T-helper 2 cell (primary cell): ENCODE measurements around the gene EGR4.
A peak's percentile ranks its signal among the peaks of the same experiment; 100 is the strongest.

Experiments used
- DNase-seq, 5 experiments: peaks; one replicate each; pipeline versions ENCODE4 v3.0.0 to v3.0.0-alpha.2; 2012 to 2022

EGR4 gene

DNA sequence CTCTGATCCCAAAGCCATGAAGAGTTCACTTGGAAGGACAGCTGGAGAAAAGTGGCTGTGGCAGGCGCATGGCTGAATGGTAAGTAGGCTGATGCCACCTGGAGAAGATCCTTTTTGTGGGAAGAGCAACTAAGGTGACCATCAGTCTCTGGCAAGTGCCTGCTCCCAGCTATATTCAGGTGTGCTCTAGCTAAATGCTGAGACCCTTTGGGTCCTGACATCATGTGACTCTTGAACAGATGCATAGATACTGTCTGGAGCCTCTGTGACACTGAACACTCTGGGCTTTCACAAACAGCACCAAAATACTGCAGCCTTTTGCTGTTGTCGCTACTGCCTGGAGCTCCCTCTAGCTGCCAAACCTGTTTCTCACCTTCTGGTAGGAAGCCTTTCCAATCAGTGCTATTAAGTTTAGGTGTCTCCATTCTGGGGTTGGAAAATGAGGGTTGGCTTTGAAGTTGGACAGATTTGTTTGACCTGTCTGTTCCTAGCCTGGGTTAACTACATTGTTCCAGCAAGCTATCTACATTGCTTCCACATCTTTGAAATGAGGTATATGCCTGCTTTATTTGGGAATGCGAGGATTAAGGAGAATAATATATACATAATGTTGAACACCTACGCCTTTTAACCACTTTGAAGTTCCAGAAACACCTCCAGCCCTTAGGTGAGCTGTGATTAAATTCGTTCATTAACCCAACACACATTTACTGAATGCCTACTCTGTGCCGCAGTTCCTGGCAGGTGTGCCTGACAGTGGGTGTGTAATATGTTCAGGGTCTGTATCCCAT is 3.1 kb downstream of the EGR4 start:
- DNase-seq: peak in 1 of 5 experiments; percentile 68

DNA sequence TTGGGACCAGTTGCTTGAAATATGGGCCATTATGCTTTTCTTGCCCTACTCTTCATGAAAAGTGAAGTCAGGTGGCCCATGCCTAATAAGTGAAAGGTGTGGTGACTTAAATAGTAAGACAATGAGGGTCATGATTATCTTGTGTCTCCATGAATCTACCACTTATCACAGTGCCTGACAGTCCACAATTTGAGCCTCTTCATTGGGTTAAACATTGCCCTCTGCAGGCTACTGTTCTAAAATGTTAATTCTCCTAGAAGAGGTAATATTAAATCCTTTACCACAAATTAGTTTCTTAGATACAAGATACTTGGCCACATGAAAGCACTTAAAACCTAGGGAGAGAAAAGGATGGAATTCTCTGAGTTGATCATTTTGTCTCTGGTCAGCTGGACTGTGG is 4.0 kb downstream of the EGR4 start:
- DNase-seq: no peak

DNA sequence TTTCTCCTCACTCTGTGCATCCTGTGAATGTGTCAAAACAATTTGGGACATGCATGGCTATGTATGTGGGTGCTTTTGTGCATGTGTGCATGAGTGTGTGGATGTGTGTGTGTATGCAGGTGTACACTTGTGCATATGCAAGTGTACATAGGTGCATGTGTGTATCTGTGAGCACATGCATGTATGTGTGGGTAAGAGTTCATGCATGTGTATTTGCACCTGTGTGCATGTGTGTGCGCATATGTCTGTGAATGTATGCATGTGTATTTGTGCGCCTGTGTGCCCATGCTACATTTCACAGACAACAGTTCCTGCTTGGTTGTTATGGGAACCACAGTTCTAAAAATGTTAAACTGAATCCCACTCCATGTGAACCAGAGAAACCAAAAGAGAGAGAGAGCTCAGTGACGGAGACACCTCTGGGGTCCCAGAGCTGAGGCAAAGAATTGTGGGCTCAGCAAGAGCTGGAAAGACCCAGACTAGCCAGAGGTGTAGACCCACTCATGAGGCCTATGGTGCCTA is 7.2 kb downstream of the EGR4 start:
- DNase-seq: no peak

DNA sequence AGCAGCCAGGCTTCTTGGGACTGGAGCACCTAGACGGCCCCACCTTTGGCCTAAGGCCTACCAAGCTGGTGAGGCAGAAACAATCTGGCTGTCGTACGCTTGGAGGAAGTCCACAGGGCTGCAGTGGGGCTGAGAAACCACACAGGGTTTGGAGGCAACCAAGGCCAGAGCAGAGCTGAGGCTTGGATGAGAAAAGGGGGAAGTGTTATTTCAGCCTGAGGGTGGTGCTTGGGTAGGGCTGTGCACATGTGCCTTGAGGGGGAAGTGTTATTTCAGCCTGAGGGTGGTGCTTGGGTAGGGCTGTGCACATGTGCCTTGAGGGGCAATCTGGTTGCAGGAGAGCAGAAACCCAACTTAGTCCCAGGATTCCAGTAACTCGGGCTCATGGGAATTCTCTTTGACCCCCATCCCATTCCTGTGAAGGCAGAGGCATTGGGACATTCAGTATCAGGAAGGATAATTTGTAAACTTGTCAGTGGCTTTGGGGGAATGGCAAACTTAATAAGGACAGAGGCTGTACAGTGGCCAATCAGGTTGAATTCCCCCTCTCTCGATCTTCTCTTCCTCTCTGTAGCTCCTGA is 8.1 kb downstream of the EGR4 start:
- DNase-seq: peak in 1 of 5 experiments; percentile 38

DNA sequence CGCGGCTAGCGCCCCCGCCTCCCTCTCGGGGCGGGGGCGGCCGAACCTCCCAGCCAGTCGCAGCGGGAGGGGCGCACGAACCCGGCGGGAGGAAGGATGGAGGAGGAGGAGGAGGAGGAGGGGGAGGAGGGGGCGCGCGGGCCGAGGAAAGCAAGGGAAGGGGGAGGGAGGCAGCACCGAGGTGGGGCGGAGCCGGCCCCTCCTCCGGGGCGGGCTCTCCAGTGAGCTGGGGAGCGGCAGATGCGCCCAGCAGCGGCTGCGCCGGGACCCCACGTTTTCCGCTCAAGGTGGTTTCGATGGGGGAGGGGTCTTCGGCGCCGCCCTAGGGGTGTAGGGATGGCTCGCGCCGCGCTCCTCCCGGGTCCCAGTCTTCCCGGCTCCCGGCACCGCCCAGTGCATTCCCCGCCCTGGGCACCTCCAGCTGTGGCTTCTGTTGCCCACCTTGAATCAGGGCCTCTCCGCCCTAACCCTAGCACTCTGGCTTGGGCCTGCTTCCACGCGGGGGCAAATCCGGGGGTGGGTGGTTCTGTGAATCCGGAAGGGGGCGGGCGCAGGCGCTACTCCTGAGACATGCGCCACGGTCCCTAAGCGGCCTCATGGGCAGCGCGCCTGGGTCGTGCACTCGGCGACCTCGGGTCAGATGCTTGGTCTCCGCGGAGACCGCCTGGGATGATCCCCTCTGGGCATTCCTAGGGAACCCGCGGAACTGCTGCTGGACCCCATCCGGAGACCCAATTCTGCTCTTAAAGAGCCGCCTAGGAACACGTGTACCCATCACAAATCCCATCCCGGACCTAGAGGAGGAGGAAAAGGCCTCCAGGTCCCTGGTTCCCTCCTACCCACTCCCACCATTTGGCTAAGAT is 8.8 kb downstream of the EGR4 start, which contains the start of gene FBXO41:
TSS of gene FBXO41 (minus strand) at position 183 of the 863 bp plus-strand sequence. CDS start 14,848 bp downstream, outside the sequence.
- peak; percentile 39 to 78 (median 53) for DNase-seq

DNA sequence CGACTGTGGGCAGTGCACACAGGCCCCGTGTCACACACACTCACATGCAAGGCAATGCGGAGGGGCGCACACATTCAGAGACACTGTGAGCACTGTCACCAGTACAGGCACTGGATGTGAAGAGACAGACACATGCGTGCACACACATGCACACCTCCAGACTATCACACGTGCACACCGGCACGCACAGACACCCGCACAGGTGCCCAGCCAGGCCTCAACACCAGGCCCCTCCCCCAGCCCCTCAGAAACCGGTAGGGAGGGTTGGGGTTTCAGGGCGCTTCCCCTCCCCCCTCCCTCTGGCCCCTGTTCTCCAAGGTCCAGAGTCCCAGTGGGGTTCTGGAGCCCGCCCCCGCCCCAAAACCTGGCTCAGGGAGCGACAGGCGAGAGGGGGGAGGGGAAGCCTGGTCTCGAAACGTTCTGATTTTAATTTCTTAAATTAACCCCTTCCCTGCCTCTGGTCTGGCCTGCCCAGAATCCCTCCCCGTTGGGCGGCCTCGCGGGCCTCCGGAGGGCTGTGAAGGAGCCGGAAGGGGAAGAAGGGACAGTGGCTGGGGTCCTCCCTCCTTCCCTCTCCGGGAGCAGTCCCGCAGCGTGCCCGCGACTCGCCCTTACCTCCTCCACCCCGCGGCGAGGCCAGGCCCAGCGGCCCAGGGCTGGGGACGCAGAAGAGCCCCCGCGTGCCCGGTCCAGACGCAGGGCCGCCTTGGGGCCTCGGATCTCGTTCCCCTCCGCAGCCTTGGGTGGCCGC is 9.6 kb downstream of the EGR4 start:
- peak in 1 of 5 experiments; percentile 44 for DNase-seq

DNA sequence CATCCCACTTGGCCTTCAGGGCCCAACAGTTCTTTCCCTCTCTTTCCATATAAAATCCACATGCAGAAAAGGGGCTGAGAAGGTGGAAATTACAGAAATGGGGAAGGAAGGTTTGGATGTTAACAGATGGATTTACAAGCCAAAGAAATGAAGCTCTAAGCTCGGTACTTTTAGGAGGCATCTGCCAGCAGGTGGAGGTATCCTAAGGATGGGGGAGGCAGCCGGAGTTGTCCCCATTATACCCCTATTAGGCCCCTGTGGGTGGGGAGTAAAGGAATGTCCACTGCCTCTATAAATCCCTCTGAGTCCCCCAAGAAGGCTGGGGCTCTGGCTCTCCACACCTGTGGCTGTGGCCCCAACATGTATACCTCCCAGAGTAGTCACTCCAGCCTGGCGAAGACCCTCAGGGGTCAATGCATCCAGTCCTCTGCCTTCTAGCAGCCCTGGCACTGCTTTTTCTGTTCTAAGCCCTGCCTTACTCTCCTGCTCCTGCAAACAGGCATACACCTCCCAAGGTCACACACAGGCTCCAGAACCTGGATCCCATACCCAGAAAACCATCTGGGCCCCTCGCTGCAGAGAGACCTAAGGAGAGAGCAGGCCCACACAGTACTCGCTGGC is 10.3 kb downstream of the EGR4 start:
- DNase-seq: no peak

DNA sequence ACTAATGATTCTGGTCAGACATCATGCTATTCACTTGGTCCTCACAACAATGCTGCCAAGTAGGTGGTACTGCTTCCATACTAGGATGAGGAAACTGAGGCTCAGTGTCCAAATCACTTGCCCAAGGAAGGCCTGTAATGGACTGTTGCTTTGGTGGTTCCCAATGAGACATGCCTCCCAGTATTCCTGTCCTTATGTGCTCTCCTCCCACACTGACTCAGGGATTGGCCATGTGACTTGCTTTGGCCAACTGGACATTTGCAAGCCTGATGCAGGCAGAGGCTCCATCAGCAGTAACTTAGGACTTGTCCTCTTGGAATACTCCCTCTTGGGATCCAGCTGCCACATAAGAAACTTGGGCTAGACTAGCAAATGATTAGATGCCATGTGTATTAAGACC is 12.1 kb downstream of the EGR4 start:
- no peak for DNase-seq

DNA sequence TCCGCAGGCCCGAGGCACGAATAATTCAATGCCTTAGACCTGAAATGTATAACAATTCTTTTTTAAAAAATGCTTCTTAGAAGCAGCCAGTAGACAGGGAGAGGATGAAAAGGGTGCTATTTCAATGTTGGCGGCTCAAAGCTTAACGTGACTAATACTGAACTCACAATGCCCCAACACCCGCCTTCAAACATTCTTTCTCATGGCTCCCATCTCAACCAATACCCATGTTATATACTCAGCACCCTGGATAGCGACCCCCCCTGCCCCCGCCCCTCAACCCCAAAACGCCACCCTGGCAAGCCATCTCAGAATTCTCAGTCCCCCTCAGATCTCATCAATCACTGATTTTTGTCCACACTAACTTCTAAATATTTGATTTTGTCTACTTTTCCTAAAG is 13.5 kb downstream of the EGR4 start:
- no peak for DNase-seq

DNA sequence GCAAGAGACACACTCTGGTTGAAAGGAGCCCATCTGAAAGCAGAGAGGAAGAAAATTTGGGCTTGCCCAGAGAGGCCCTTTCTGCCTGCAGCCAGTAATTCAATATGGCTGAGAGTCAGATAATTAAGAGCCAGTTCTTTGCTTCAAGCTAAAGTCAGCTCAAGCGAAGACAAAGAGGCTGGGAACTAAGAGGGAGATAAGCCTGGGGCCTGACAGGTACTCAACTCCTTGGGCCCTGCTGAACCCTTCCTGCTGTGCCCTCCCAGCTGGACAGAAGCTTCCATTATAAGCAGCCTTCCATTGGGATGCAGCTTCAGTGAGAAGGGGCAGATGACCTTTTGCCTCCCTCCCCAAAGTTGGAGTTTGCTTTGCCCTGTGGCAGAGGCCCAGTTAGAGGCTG is 21.1 kb downstream of the EGR4 start:
- DNase-seq: no peak

DNA sequence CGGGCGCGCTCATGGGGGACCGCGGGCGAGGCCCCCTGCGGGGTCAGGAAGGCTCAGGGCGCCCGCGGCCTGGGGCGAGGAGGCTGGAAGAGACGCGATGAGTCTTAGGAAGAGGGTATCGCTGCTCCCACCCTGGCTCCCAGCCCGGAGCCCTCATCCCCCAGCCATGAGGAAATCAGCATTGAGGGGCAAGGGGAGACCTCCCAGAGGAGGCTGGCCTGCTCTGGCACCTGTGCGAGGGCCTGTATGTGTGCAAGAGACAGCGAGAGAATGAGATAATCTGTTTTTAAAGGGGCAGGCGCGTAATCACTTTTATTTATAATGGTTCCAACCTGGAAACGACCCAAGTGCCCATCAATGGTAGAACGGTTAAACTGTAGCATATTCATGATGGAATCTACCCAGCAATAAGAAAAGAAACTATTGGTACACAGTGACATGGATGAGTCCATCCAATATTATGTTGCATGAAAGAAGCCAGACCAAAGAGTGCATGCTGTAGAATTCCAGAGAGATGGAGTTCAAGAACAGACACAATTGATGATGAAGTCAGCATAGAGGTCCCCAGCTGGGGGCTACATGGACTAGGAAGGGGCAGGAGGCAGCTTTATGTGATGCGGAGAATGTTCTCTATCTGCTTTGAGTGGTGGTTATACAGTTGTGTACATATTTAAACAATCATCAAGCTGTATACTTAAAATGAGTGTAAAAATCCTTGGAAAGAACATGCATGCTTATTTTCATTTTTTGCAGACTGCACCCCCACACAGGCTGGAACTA is 23.5 kb downstream of the EGR4 start:
- DNase-seq: peak in 1 of 5 experiments; percentile 15

DNA sequence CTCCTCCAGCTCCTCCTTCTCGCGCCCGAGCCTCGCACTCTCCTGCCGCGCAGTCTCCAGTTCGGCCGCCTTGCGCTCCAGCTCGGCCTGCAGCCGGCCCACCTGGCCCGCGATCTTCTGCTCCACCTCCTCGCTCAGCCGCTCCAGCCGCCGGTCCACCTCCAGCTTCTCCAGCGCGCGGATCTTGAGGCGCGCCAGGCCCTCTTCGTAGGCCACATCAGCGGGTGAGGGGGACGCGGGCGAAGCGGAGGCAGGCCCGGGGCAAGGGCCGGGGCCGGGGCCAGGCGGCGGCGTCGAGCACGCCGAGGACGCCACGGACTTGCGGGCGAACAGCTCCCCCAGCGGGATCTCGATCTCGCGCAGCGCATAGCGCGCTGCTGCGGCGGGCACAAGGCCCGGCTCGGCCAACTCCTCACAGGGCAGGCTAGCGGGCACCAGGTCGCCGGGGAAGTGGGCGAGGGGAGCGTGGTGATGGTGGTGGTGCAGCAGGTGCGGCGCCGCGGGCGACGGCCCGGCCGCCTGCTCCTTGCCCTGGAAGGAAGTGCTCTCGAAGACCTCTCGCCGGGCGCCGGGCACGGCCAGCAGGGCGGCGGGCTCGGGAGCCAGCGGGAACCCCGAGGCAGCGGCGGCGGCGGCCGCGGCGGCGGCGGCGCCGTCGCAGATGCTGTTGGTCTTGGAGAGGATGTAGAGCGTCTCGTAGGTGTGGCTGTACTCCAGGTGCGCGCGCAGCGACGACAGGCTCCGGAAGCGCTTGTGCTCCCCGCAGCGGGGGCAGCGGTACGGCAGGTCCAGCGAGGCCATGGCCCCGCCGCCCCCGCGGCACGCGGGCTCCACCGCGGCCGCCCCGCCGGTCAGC is 24.3 kb downstream of the EGR4 start:
- peak; percentile 59 to 91 (median 61) for DNase-seq

DNA sequence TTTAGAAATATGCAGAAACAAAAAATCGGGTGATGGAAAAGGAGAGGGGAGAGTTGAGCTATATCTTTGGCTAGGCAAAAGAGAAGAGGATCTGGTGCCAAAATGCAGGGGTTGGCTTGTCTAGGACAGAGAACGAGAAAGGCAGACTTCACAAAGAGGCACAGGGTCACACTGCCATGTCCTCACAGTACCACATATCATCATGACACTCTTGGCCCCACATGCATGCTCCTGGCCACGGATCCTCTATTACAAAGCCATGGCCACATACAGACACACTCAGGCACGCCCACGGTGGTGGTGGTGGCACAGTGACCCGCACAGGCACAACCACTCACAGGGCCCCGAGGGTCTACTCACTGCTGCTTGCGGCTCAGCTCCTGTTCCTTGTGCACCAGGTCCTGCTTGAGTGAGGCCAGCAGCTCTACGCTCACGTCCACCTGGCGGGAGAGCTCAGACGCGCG is 24.9 kb downstream of the EGR4 start:
- DNase-seq: no peak

DNA sequence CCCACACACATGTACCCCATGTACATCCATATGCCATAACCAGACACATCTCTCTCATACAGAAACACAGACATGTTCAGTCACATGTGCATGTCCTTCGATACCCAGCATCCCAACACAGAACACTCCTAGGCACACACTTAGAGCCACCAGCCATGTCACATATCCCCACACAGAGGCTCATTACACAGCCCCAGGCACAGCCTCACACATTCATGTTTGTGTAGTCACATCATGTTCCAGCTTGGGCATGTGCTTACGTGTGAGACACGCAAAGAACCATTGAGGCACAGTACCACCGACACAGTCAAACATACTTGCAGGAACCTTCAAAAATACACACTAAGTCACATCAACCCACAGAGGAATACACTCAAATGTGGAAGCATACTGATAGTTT is 26.3 kb downstream of the EGR4 start:
- DNase-seq: no peak

DNA sequence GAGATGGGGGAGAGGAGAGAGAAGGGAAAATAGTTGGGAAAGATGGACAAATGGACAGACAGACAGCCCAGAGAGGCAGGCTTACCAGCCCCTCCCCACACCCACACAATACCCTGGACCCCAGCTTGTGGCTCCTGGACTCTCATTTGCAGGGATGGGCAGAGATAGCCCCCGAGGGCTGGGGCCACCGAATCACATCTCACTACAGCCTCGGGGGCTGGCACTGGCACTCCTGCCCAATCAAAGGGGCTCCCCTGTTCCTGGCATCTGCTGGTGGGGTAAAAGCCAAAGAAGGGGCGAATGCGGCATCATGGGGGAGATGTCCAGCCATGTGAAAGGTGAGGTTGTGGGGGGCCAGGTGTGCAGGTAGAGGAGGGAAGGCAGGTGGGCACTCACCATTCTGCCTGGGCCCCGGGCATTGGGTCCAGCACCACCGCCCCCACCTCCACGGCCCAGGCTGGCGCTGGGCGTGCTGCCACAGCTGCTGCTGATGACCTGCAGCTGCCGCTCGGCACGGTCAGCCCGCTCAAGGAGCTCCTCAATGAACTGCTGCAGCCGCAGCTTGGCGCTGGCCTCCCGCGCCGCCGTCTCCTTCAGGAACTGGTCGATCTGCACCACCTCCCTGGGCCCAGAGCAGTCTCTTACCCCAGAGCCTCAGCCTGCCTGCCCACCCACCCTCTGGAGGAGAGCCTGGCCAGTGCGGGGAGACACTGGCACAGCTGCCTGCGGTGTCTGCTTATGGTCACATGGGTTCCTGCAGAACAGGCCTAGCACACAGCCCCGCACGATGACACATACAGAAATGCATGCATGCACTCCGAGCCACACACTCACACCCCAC is 27.1 kb downstream of the EGR4 start:
- DNase-seq: no peak

DNA sequence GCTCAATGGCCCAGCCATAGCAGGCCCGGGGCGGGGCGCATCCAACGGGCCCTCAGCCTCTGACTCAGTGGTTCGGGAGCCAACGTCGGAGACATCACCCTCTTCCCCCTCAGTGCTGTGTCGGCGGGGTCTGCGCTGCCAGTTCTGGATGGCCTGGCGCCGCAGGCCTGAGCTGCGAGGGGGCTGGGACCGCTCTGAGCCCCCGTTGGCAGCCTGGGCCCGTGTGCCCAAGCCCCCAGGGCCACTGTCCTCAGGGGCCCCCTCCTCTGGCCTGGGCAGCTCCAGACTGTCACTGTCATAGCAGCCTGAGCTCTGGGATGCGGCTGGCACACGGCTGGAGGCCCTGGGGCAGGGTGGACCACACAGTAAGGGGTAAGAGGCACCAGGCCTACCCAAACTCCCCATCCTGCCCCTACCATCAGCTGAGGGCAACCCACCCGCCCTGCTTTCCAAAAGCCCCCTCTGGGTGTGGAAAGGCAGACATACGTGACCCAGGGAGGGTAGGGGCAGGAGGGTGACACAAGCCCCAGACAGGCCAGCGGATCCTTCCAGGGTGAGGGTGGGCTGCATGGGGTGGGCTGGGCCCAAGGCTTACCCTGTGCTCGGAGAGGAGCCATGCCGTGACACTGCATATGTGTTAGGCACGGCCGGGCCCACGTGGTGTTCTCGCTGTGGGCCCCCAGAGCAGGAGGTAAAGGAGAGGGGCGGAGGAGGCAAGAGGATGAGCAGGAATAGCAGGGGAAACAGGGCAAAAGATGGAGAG is 27.9 kb downstream of the EGR4 start:
- no peak for DNase-seq

DNA sequence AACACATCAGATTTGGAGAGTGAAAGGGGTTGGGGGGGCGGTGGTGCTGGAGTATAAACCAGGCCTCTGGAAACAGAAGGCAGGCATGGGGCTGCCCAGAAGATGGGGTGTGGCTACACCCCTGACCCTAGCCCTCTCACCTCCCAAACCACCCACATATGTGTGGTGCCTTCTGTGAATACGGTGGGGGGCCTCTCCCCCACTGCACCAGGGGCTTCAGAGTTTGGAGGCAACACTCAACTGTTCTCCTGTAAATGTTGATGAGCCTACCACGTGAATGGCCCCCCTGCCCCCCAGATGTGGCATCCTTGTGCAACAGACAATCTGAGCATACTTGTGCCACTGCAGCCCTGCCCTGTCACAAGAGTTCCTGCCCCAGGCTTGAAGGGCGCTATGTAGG is 28.6 kb downstream of the EGR4 start:
- DNase-seq: no peak

DNA sequence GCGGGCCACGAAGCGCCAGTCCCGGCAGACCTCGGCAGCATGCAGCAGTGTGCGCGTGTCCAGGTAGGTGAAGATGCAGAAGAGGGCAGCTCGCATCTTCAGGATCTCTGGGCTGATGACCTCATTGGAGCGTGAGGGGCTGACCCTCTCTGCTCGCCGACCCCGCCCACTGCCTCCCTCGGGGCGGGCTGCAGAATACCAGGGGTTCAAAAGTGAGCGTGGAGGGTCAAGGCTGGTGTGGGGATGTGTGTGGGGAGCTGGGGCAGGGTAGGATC is 29.1 kb downstream of the EGR4 start:
- no peak for DNase-seq
